Measurements from ENCODE around the gene RPL3.

RPL3 gene

DNA sequence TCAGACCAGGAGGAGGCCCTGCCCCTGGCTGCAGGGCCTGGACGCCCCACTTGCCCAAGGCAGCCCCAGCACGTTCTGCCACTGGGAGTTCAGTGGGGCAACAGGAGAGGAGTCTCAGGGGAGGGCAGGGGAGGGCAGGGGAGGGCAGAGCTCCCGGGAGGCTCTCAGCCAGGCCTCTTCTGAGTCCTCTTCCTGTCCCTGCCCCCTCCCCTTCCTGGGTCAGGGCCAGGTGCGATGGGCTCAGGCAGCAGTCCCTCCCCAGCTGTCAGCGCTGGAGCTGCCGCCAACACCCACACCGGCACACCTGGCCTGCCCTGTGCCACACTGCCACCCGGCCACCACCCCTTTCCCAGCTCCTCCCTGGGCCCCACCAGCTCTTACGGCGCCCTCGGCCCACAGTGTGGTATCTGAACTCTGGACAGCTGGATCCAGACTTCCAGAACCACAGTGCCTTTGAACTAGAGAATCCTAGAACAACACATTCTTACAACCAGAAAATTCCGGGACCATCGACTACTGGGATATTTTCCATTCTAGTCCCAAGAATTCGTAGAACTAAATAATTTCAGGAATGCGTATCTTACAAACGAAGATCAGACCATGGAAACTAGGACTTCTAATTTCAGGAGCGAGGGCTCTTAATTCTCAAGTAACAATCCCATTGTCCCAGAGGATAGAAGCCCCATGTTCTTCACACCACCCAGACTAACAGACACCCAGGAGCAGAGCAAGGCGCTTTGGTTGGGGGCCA lies 21.8 kb downstream of the RPL3 start:
- no peak for DNase-seq

GRCh38 chr22:39296981-39297489 lies 22.4 kb downstream of the RPL3 start:
- no peak for DNase-seq

DNA sequence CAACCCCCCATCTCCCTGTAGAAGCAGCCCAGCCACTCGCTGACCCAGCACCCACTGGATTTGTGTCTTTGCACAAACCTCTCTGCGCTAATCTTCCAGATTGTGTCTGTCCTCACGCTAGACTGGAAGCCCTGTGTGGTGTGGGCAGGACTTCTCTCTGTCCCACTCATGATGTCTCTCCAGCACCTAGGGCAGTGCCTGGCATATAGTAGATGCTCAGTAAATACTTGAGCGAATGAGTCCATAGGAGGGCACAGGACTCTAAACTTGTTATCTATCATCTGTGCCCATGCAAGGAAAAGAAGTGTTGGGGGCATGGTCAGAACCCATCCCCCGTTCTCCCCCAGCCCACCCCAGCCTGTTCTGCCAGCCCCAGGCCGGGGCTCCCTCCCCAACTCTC lies 22.9 kb downstream of the RPL3 start:
- DNase-seq = no peak

- DNase-seq = no peak
Observed at GRCh38 chr22:39294571-39295468, 24.6 kb downstream of the RPL3 start.

GRCh38 chr22:39293766-39294368 lies 25.6 kb downstream of the RPL3 start:
- no peak for DNase-seq

DNA sequence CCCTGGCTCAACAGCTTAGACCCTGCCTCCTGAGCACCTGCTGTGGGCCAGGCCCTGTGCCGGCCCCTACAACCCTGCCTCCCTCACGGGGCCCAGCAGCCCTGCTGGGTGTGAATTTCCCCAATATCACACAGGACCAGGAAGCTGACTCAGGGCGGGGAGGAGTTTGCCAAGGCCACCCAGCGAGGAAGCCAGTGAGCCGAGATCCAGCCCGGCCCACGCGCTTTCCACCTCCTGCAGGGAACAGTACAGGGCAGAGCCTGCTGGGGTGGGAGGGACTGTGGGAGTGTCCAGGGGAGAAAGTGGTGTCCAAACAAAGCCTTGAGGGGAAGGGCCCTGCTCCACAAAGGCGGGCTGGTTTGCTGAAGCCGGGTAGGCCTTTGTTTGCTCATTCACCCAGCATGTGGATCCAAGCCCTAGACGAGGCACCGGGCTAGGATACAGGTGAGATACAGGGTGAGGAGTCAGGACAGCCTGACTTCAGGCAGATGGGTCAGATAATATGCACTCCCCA lies 26.8 kb downstream of the RPL3 start:
- DNase-seq = no peak

DNA sequence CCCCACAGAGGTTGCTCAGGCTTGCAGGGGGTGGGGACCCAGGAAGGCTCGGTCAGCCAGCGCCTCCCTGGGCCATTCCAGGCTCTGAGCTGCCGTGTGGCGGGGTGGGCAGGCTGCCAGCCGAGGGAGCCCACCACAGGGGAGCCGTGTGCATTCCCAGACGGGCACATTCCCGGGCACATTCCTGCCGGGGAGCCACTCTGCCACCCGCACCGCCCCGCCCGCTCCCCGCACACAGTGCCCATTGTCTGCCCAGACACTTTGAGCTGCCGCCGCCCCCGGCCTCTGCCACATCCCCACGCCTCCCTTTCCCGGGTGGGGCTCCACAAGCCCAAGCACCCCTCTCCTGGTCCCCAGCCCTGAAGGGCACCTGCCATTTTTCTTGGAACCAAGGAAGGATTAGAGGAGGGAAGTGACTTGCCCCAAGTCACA lies 27.4 kb downstream of the RPL3 start:
- no peak for DNase-seq

DNA sequence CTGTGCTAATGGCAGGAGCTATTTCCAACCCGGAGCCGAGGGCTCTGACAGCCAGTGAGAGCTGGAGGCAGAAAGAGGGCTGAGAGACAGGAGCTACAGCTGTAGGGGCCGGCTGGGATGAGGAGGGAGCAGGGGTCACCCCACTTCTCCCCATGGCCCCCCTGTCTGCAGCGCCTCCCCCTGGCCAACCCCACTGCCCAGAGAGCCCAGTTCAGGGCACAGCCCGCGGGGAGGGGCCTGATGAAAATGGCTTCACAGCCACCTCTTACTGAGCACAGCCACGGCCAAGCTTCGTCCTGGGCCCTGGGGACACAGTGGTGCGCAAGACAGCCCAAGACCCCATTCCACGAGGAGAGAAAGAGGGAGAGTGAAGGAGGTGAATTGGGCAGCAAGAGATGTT lies 27.9 kb downstream of the RPL3 start:
- DNase-seq = no peak

DNA sequence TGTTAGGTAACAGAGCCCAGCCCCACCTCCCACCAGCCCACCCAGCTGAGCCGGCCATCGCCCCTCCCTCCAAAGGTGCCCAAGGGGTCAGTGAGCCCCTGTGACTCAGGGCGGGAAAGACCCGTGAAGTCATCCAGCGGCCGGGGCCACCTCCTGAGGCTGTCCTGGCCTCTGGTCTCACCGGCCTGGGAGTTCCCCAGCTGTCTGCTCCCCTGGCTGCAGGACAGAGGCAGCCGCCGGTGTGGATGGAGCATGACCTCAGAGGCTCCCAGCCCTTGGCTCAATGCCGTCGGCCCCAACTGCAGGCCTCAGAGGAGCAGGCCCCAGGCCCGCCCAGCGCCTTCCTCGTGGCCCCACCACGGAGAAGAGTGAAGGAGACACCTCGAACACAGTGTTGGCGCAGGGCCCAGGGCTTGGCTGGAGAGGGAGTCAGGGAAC lies 28.7 kb downstream of the RPL3 start:
- DNase-seq = no peak

- no peak for DNase-seq
Observed at GRCh38 chr22:39289975-39290720, 29.3 kb downstream of the RPL3 start.

DNA sequence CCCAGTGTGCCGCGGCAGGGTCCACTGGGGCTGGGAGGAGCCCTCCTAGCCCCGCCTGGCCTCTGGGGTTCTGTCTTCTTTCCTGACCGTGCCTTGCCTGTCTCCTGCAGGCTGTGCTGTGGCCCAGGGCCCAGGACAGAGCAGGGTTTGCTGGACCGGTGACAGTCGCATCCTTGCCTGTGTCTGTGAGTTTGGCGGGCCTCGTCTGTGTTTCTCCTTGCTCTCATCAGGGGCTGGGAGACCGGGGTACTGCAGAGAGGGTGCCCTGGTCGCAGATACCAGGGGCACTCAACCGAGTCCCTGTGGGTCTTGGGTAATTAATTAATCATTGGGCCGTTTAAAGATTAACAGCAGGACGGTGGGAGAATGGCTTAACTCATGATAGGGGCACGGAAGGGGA lies 29.9 kb downstream of the RPL3 start:
- DNase-seq = no peak

DNA sequence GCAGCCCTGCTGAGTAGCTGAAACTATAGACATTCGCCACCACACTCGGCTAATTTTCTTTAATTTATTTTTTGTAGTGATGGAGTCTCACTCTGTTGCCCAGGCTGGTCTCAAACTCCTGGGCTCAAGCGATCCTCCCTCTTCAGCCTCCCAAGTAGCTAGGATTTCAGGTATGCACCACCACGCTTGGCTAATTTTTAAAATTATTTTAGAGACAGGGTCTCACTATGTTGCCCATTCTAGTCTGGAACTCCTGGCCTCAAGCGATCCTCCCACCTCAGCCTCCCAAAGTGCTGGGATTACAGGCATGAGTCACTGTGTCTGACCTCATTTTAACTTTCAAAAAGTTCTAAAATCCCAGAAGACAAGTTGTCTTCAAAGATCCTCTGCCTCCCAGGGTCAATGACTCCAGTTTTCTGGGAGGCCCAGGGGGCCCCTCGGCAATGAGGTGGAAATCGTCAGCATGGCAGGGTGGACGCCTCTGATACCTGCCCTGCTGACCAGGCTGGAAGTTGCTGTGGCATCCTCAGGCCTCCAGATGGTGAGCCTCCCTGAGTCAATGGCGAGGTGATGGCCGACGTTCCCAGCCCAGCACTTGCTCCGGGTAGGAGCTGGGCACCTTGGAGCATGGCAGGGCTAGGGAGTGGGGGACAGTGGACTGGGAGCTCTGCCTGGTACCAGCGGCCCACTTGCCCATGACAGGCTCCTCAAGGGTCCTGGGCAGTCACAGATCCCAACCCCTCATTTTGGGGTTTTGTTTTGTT lies 31.1 kb downstream of the RPL3 start:
- DNase-seq = no peak

GRCh38 chr22:39287076-39287725 lies 32.2 kb downstream of the RPL3 start:
- DNase-seq = no peak

DNA sequence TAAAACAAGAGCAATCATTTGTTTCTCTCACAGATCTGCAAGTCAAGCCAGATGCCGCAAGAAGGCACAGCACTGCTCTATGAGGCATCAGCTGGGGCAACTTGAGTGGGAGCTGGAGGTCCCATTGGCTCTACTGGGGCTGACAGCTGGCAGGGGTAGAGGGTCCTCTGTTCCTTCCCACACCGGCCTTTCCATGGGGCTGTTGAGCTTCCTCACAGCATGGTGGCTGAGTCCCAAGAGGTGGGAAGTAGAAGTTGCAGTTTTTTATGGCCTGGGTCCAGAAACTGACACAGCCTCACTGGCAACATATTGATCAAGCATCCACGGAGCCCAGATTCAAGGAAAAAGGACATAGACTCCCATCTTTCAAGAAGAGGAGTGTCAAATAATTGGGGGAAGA lies 34.4 kb downstream of the RPL3 start:
- DNase-seq = no peak

DNA sequence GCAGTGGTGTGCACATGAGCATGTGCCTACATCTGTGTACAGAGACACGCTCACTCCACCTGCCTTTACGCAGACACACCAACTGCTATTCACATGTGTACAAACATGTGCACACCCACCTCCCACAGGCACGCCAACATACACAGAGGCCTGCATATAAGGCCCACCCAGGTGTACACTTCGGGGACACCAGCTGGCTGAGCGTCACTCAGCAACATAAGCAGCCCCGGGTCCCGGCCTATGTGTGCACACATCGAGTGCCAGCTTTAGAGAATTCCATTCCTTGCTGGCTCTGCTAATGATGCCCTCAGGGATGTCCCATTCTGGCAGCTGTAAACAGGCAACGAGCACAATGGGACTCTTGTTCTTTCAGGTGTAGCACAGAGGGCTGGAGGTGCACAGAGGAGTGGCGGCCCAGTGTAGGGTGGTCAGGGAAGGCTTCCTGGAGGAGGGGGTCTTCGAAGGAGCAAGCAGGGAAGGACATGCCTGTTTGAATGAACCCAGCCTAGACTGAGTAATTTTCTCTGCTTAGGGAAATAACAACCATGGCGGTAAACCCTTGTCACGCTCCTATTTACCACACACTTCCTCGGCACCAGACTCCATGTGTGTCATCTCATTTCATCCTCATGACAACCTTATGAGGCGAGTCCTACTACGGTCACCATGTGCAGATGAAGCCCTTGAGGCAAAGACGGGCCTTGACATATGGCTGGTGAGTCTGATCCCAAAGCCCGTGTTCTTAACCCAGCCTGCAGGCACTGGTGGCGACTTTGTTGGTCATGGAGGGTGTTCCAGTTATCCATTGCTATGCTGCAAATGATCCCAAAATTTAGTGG lies 35.1 kb downstream of the RPL3 start:
- DNase-seq = no peak

- no peak for DNase-seq
Observed at GRCh38 chr22:39283322-39284141, 35.9 kb downstream of the RPL3 start.

- DNase-seq = no peak
Observed at GRCh38 chr22:39282645-39283321, 36.6 kb downstream of the RPL3 start.

- DNase-seq = no peak
Observed at GRCh38 chr22:39281126-39281525, 38.3 kb downstream of the RPL3 start.

DNA sequence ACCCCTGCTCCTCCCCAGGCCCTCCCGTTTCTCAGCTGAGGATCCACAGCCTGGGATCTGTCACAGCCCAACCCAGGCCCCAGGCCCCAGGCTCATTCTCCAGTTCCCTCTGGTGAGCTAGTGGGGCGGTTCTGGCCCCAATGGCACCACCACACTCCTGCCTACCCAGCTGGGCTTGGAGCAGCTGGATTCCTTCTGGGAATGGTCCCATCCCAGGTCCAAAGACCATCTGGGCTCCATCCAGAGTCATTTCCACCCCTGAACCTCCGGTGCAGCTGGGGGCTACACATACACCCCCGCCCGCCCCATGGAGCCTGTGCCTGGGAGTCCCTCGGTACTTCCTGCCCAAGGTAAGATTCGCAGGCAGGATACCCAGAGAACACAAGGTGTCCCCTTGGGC lies 39.2 kb downstream of the RPL3 start:
- no peak for DNase-seq

Measured in activated T-cell treated with anti-CD3 and anti-CD28 coated beads for 4 hours (primary cell).